ENCODE measurements around the gene TLCD3A. TPM values are rescaled to one million over a fixed set of nuclear protein-coding genes. Genes with fewer than 3 reads are reported as not detected.
"Not testable (repeated sequence)": the region's sequence is repeated elsewhere in the genome, so short reads cannot be mapped to it uniquely, and the experiment has no call there.

TLCD3A gene
- total RNA-seq, 2 experiments from 2014 or later = 6.9 to 8.4 TPM

DNA sequence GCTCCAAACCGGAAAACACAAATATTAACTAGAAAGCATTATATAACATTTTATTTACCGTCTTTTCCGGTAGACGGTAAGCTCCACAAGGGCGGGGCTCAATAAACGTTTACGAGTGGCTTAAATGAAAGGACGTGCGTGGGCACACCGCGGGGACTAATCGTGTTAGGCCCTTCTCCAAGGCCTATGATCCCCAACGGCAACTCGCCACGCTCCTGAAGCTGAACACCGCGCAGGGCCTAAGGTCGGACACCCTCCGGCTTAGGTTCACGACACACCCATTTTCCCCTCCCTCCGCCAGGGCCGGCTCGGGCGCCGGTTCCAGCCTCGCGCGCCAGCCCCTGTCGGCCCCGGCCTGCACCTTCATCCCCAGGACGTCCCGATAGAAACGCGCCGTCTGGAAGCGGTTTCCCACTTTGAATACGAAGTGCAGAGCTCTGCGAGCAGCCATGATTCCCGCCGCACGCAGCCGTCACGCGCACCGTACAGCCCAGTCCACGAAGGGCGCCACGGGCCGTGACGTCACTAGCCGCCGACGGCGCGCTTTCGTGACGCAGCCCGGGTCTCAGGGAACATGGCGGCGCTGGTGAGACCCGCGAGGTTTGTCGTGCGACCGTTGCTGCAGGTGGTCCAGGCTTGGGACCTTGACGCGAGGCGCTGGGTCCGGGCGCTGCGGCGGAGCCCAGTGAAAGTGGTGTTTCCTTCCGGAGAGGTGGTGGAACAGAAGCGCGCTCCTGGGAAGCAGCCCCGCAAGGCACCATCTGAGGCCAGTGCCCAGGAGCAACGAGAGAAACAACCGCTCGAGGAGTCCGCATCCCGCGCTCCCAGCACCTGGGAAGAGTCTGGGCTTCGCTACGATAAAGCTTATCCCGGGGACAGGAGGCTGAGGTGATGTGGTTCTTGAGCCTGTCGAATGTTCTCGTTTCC lies 49.7 kb downstream of the TLCD3A start, which contains the start of the genes GLOD4 and MRM3:
Gene GLOD4, minus strand, starts transcription at position 476 of the 927 bp plus-strand sequence. Its CDS starts 25 bp downstream, at position 451.
Gene MRM3, plus strand, starts transcription at position 549 of the 927 bp plus-strand sequence. Its CDS starts 26 bp downstream, at position 575.
- Mint-ChIP-seq H3K4me3 (peak within 1 kb of the TSS; percentile 97), H3K36me3 (peaks cover 27% of the 10 kb centered on the region), H3K27me3 (no peaks in the 10 kb centered on the region), H3K4me1 (ENCODE audit: low read depth) (peaks cover 37% of the 10 kb centered on the region), H3K27ac (peak within 1 kb of the TSS; percentile 93), H3K9me3 (no peaks in the 10 kb centered on the region)
- ChIA-PET POLR2A (interaction anchor here (1.3 to 1.8 kb wide), 5 partner anchors 9 to 215 kb away, joined by 3 to 12 read pairs (median 8); partner anchors contain the start of genes GEMIN4, NXN and TIMM22), CTCF (interaction anchor here (0.6 to 3.1 kb wide), 11 partner anchors 13 to 652 kb away, joined by 3 to 20 read pairs (median 3); partner anchors contain the start of genes GEMIN4, NXN and TIMM22)
- DNase-seq = peak; percentile 95
- intact Hi-C loops (cut with micrococcal nuclease) = loop anchor here (1.0 to 10.0 kb wide), 4 partner anchors 31 to 214 kb away; partner anchors contain the start of gene VPS53

DNA sequence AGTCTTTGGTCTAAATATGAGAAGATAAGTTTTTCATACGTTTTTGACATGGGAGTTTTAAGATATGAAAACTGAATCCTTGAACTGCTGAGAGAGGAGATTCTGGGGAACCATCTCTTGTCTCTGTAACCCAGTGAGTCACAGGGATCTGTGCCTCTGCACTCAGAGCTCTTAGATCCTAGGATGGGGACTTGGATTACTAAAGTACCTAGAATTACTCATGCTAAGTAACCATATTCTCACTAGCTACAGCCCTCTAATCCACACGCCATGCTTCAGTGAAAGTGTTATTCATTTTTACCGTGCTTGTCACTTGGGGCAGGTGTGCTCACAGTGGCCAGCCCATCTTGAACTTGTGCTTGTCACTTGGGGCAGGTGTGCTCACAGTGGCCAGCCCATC lies 51.7 kb downstream of the TLCD3A start:
- ChIA-PET POLR2A (no interaction called here), CTCF (interaction anchor here (0.6 to 0.7 kb wide), 2 partner anchors 10 to 197 kb away, joined by 3 read pairs; no protein-coding TSS in a partner anchor)
- peak; percentile 24 for DNase-seq
- H3K4me1 Mint-ChIP-seq (ENCODE audit: low read depth) = peaks cover 37% of the 10 kb centered on the region
- intact Hi-C loops (cut with micrococcal nuclease) = loop anchor here (5.0 to 10.0 kb wide), 2 partner anchors 69 to 198 kb away; partner anchors contain the start of gene VPS53
- peaks cover 17% of the 10 kb centered on the region for H3K36me3 Mint-ChIP-seq
- H3K27ac Mint-ChIP-seq = peak overlapping the region; percentile 40
- no peaks in the 10 kb centered on the region for H3K27me3 Mint-ChIP-seq
- no peaks in the 10 kb centered on the region for H3K9me3 Mint-ChIP-seq
- peak overlapping the region; percentile 97 for H3K4me3 Mint-ChIP-seq

DNA sequence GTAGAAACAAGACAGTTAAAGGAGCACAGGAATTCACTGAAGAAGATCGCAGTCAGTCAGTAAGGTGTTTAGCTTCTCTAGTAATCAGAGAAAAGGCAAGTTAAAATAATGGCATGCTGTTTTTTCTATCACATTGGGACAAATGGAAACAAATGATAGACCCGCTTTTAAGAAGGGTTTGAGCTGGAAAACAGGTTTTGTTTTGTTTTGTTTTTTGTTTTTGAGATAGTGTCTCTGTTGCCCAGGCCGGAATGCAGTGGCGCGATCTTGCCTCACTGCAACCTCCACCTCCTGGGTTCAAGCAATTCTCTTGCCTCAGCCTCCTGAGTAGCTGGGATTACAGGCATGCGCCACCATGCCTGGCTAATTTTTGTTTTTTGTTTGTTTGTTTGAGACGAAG lies 53.5 kb downstream of the TLCD3A start:
- CTCF ChIA-PET = interaction anchor here (0.6 to 0.9 kb wide), 2 partner anchors 9 to 189 kb away, joined by 4 to 6 read pairs; no protein-coding TSS in a partner anchor
- not testable (repeated sequence) for H3K4me3 Mint-ChIP-seq

DNA sequence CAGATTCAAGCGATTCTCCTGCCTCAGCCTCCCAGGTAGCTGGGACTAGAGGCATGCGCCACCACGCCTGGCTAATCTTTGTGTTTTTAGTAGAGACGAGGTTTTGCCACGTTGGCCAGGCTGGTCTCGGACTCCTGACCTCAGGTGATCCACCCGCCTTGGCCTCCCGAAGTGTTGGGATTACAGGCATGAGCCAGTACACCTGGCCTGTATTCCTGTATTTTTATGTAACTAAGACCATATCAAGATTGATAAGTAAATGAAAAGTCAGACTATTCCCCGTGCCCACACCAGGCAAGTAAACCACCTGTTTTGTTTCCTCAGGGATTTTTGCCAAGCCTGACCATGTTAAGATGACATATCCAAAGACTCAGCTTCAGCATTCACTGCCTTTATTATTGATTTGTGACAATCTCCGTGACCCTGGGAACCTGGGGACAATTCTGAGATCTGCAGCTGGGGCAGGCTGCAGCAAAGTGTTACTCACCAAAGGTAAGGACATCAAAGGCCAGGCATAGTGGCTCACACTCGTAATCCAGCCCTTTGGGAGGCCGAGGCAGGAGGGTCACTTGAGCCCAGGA lies 55.3 kb downstream of the TLCD3A start:
- no peaks in the 10 kb centered on the region for H3K9me3 Mint-ChIP-seq
- no peaks in the 10 kb centered on the region for H3K27me3 Mint-ChIP-seq
- no peak overlapping the region for H3K27ac Mint-ChIP-seq
- ChIA-PET POLR2A (no interaction called here), CTCF (no interaction called here)
- H3K4me1 Mint-ChIP-seq (ENCODE audit: low read depth) = peaks cover 27% of the 10 kb centered on the region
- H3K4me3 Mint-ChIP-seq = no peak overlapping the region
- intact Hi-C loops (cut with micrococcal nuclease) = loop anchor here (10.0 kb wide), 1 partner anchor 73 kb away; the partner anchor contains the start of gene VPS53
- no peak for DNase-seq
- H3K36me3 Mint-ChIP-seq = peaks cover 30% of the 10 kb centered on the region

More for the DNA sequence above, 53.5 kb downstream of the TLCD3A start:
- intact Hi-C loops (cut with micrococcal nuclease) = loop anchor here (10.0 kb wide), 1 partner anchor 71 kb away; the partner anchor contains the start of gene VPS53
- Mint-ChIP-seq H3K36me3 (peaks cover 23% of the 10 kb centered on the region), H3K4me1 (ENCODE audit: low read depth) (peaks cover 32% of the 10 kb centered on the region)
- H3K27me3 Mint-ChIP-seq, POLR2A ChIA-PET, DNase-seq, H3K9me3 Mint-ChIP-seq, H3K27ac Mint-ChIP-seq: not testable (repeated sequence)

DNA sequence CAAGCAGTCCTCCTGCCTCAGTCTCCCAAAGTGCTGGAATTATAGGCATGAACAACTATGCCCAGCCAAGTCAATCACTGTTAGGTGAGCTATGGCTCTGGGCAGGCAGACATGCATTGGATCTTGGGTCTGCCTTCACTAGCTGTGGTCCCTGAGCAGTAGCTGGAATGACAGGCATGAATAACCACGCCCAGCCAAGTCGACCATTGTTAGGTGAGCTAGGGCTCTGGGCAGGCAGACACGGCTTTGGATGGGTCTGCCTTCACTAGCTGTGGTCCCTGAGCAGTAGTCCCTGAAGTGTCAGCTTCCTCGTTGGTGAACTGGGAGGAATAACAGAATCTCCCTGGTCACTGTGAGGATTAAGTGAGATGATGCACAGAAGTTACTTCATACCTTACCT lies 56.2 kb downstream of the TLCD3A start:
- H3K27me3 Mint-ChIP-seq = no peaks in the 10 kb centered on the region
- no peak overlapping the region for H3K27ac Mint-ChIP-seq
- intact Hi-C loops (cut with micrococcal nuclease) = loop anchor here (10.0 kb wide), 1 partner anchor 74 kb away; the partner anchor contains the start of gene VPS53
- H3K4me3 Mint-ChIP-seq = no peak overlapping the region
- ChIA-PET CTCF (interaction anchor here (0.6 kb wide), 1 partner anchor 11 kb away, joined by 3 read pairs; no protein-coding TSS in a partner anchor), POLR2A (no interaction called here)
- H3K9me3 Mint-ChIP-seq = no peaks in the 10 kb centered on the region
- peaks cover 19% of the 10 kb centered on the region for H3K4me1 Mint-ChIP-seq (ENCODE audit: low read depth)
- H3K36me3 Mint-ChIP-seq = peaks cover 31% of the 10 kb centered on the region
- no peak for DNase-seq

DNA sequence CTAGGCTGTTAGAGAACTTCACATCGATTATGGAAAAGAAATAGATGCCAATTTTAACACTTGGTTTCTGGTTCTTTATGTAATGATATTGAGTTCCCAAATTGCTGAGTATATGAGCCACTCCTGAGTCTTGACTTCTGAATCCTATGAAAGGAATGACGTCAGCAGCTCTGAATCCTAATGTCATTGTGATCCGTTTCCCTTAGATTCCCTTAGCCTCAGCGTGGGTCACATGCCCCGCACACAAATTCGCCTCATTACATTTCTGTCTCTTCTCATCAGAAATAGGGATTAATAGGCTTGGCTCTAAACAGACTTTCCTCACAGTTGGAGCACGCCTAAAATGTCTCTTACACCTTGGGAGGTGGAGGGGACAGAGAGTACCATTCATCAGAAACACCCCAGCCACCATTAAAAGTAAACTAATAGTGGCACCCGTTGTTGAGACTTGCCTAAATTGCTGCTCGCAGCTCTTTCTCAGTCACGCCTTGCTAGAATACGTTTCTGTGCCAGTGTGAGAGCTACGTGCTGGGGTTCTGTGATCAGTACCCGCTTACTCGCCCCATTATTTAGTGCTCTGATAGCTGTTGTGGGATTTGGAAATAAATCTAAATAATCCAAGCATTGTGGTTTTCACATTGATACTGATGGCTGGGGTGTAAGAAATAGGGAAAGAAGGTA lies 56.9 kb downstream of the TLCD3A start:
- Mint-ChIP-seq H3K36me3 (peaks cover 28% of the 10 kb centered on the region), H3K27me3 (no peaks in the 10 kb centered on the region), H3K9me3 (no peaks in the 10 kb centered on the region), H3K4me3 (no peak overlapping the region), H3K27ac (no peak overlapping the region), H3K4me1 (ENCODE audit: low read depth) (peaks cover 11% of the 10 kb centered on the region)
- intact Hi-C loops (cut with micrococcal nuclease) = loop anchor here (10.0 kb wide), 1 partner anchor 74 kb away; the partner anchor contains the start of gene VPS53
- no peak for DNase-seq
- ChIA-PET POLR2A (no interaction called here), CTCF (no interaction called here)

DNA sequence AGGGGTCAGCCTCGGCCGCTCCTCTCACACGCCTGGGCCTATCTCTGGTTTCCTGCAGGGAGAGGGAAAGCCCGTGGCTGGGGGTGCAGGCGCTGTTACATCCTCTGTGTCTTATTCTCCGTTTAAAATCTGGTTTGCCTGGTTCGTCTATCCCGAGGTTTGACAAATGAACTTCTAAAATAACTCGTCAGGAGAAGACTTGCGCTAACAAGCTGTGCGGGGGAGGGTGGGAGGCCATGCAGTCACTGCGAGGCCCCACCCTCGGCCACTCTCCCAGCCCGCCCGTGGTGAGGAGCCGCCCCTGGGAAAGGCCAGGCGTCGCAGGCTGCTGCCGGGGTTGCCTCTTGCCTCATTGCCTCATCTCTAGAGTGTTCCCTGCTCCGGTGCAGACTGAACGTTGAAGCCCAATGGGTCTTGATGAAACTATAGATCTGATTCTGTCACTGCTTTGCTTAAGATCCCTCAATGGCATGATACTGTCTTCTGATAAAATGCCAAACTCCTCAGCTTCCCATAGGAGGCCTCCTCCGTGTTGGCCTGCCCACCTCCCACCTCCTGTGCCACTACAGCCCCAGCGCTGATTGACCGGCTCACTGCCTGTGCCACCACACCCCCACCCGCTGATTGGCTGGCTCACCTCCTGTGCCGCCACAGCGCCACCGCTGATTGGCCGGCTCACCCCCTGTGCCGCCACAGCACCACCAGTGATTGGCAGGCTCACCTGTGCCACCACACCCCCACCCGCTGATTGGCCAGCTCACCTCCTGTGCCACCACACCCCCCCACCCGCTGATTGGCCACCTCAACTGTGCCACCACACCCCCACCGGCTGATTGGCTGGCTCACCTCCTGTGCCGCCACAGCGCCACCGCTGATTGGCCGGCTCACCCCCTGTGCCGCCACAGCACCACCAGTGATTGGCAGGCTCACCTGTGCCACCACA lies 57.8 kb downstream of the TLCD3A start:
- POLR2A ChIA-PET; DNase-seq; CTCF ChIA-PET; H3K9me3 Mint-ChIP-seq; H3K4me3 Mint-ChIP-seq; H3K27ac Mint-ChIP-seq; H3K27me3 Mint-ChIP-seq; H3K4me1 Mint-ChIP-seq (ENCODE audit: low read depth): not testable (repeated sequence)
- intact Hi-C loops (cut with micrococcal nuclease) = loop anchor here (10.0 kb wide), 1 partner anchor 75 kb away; the partner anchor contains the start of gene VPS53
- peaks cover 28% of the 10 kb centered on the region for H3K36me3 Mint-ChIP-seq

DNA sequence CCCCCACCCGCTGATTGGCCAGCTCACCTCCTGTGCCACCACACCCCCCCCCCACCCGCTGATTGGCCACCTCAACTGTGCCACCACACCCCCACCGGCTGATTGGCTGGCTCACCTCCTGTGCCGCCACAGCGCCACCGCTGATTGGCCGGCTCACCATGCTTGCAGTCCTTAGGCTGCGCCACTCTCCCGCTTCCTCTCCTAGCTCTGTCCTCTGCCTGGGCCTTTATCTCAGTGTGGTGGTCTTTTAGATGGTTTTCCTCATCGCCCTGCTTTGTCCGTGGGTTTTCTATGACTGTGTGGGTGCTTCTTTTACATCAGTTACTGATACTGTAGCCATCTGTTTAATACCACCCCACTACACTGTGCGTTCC lies 58.5 kb downstream of the TLCD3A start:
- H3K4me3 Mint-ChIP-seq; DNase-seq; H3K4me1 Mint-ChIP-seq (ENCODE audit: low read depth); H3K27ac Mint-ChIP-seq; intact Hi-C loops (cut with micrococcal nuclease); POLR2A ChIA-PET; H3K27me3 Mint-ChIP-seq; H3K9me3 Mint-ChIP-seq; CTCF ChIA-PET: not testable (repeated sequence)
- H3K36me3 Mint-ChIP-seq = peaks cover 28% of the 10 kb centered on the region

DNA sequence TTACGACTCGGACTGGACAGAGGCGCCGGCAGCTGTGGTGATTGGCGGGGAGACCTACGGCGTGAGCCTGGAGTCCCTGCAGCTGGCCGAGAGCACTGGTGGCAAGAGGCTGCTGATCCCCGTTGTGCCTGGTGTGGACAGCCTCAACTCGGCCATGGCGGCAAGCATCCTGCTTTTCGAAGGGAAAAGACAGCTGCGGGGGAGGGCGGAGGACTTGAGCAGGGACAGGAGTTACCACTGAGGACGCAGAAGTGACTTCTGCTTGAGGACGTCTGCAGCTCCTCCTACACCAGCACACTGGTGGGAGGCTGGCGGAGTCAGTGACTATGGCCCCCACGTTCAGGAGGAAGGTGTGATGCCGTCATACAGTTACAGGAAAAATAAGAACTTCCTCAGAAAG lies 59.4 kb downstream of the TLCD3A start:
- CTCF ChIA-PET = interaction anchor here (2.9 kb wide), 1 partner anchor 189 kb away, joined by 18 read pairs; no protein-coding TSS in a partner anchor
- peaks cover 28% of the 10 kb centered on the region for H3K36me3 Mint-ChIP-seq
- no peak for DNase-seq
- no peak overlapping the region for H3K4me3 Mint-ChIP-seq
- POLR2A ChIA-PET = no interaction called here
- intact Hi-C loops (cut with micrococcal nuclease) = no loop called here
- H3K4me1 Mint-ChIP-seq (ENCODE audit: low read depth) = peaks cover 2% of the 10 kb centered on the region
- no peak overlapping the region for H3K27ac Mint-ChIP-seq
- no peaks in the 10 kb centered on the region for H3K27me3 Mint-ChIP-seq
- no peaks in the 10 kb centered on the region for H3K9me3 Mint-ChIP-seq

DNA sequence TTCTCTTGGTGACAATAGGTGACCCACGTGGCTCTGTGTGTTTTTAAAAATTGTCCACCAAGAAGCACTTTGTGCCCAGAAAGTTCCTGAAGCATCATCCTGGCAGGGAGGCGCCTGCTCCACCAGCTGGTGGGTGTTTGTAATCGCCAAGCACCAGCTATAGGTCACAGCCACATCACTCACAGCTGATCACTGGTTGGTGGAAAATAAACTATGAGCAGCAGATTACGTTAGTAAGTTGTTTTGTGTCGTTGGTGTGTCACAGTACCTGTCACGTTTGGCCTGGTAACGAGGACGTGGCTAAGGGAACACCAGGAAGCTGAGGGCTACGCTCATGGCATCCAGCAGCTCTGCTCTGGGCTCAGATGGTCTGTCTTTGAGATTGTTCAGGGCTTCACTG lies 59.9 kb downstream of the TLCD3A start:
- Mint-ChIP-seq H3K36me3 (peaks cover 27% of the 10 kb centered on the region), H3K4me3 (no peak overlapping the region), H3K4me1 (ENCODE audit: low read depth) (peaks cover 2% of the 10 kb centered on the region), H3K9me3 (no peaks in the 10 kb centered on the region), H3K27ac (no peak overlapping the region), H3K27me3 (no peaks in the 10 kb centered on the region)
- CTCF ChIA-PET = interaction anchor here (2.9 kb wide), 1 partner anchor 189 kb away, joined by 18 read pairs; no protein-coding TSS in a partner anchor
- DNase-seq = no peak
- POLR2A ChIA-PET = no interaction called here
- intact Hi-C loops (cut with micrococcal nuclease) = no loop called here

Data from activated CD4-positive, alpha-beta memory T cell treated with anti-CD3 and anti-CD28 coated beads for 36 hours (primary cell).